HEK293T (cell line): ENCODE results near the gene PLXNB3.

ENCODE experiments used
- CTCF ChIA-PET: fragments of 350-600 bp; formaldehyde crosslinking; extraction: SDS; loops from one replicate; lab custom pipeline; 2021; ENCODE audit warnings: antibody characterized with exemption, inconsistent platforms; lab: Yijun Ruan, JAX
- POLR2A ChIA-PET: fragments of 350-600 bp; formaldehyde crosslinking; extraction: SDS; loops from one replicate; lab custom pipeline; 2020; ENCODE audit warnings: antibody characterized with exemption, inconsistent platforms; lab: Yijun Ruan, JAX
- DNase-seq: peaks from one replicate; pipeline ENCODE4 v3.0.0; 2012; ENCODE audit warnings: mixed read lengths; ENCODE audit errors: extremely low spot score
- ARNT ChIP-seq: fragments of 450-650 bp; IDR thresholded peaks from 2 replicates; pipeline ENCODE4 v1.6.1; 2017; ENCODE audit warnings: mild to moderate bottlenecking
- BHLHE40 ChIP-seq: fragments of 450-650 bp; IDR thresholded peaks from 2 replicates; pipeline ENCODE4 v1.6.1; 2016; ENCODE audit warnings: mild to moderate bottlenecking, moderate library complexity, borderline replicate concordance
- CTBP1 ChIP-seq: fragments of 450-650 bp; IDR thresholded peaks from 2 replicates; pipeline ENCODE4 v1.6.1; 2016; ENCODE audit warnings: borderline replicate concordance
- ELF4 ChIP-seq: fragments of 450-650 bp; IDR thresholded peaks from 2 replicates; pipeline ENCODE4 v1.6.1; 2017; ENCODE audit warnings: antibody characterized with exemption
- FOXA1 ChIP-seq: fragments of 450-650 bp; IDR thresholded peaks from 2 replicates; pipeline ENCODE4 v1.6.1; 2016; ENCODE audit warnings: mild to moderate bottlenecking
- FOXK2 ChIP-seq: fragments of 450-650 bp; IDR thresholded peaks from 2 replicates; pipeline ENCODE4 v1.6.1; 2016; ENCODE audit warnings: mild to moderate bottlenecking
- FOXM1 ChIP-seq: fragments of 450-650 bp; IDR thresholded peaks from 2 replicates; pipeline ENCODE4 v1.6.1; 2017; ENCODE audit warnings: mild to moderate bottlenecking, borderline replicate concordance
- HDGF ChIP-seq: fragments of 450-650 bp; IDR thresholded peaks from 2 replicates; pipeline ENCODE4 v1.6.1; 2017; ENCODE audit warnings: antibody characterized with exemption, borderline replicate concordance
- L3MBTL2 ChIP-seq: fragments of 450-650 bp; conservative IDR thresholded peaks from 2 replicates; pipeline ENCODE4 v1.6.1; 2016; ENCODE audit warnings: mild to moderate bottlenecking
- LEF1 ChIP-seq: fragments of 450-650 bp; IDR thresholded peaks from 2 replicates; pipeline ENCODE4 v1.6.1; 2017; ENCODE audit warnings: mild to moderate bottlenecking, borderline replicate concordance
- NFRKB ChIP-seq: fragments of 450-650 bp; IDR thresholded peaks from 2 replicates; pipeline ENCODE4 v1.6.1; 2016; ENCODE audit warnings: mild to moderate bottlenecking, moderate library complexity
- PKNOX1 ChIP-seq: fragments of 450-650 bp; IDR thresholded peaks from 2 replicates; pipeline ENCODE4 v1.6.1; 2016
- SP1 ChIP-seq: fragments of 450-650 bp; IDR thresholded peaks from 2 replicates; pipeline ENCODE4 v1.6.1; 2017
- SUZ12 ChIP-seq: fragments of 450-650 bp; IDR thresholded peaks from 2 replicates; pipeline ENCODE4 v1.6.1; 2016; ENCODE audit warnings: mild to moderate bottlenecking
- TARDBP ChIP-seq: fragments of 450-650 bp; IDR thresholded peaks from 2 replicates; pipeline ENCODE4 v1.6.1; 2016
- ZNF384 ChIP-seq: fragments of 450-650 bp; IDR thresholded peaks from 2 replicates; pipeline ENCODE4 v1.6.1; 2016

PLXNB3 gene

DNA sequence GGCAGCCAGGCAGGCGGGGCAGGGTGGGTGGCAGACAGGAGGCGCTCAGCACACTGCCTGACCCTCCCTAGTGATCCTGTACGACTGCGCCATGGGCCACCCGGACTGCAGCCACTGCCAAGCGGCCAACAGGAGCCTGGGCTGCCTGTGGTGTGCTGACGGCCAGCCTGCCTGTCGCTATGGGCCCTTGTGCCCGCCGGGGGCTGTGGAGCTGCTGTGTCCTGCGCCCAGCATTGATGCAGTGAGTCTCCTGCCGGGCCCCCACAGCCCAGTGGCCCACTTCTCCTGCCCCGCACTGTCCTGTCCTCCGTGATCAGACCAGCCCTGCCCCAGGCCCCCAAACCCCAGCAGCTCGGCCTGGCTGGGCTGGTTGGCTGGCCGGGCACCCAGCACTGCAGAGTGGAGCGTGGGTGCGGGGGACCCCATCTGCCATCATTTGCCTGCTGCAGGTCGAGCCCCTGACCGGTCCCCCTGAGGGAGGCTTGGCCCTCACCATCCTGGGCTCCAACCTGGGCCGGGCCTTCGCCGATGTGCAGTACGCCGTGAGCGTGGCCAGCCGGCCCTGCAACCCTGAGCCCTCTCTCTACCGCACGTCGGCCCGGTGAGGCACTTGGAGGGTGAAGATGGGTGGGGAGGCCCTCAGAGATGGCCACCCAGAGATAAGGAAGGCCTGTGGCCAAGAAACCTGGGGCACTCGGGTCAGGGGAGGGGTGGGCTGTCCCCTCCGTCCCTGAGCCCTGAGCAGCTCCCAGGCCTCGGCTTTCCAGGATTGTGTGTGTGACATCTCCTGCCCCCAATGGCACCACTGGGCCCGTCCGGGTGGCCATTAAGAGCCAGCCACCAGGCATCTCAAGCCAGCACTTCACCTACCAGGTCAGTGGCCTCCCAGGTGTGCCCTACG is 7.6 kb downstream of the PLXNB3 start:
- DNase-seq = no peak
- ChIA-PET CTCF (no interaction called here), POLR2A (no interaction called here)
- TF ChIP-seq SUZ12 (no peak), L3MBTL2 (no peak), LEF1 (no peak), BHLHE40 (no peak), FOXK2 (no peak), PKNOX1 (no peak), FOXM1 (no peak), ARNT (no peak)

DNA sequence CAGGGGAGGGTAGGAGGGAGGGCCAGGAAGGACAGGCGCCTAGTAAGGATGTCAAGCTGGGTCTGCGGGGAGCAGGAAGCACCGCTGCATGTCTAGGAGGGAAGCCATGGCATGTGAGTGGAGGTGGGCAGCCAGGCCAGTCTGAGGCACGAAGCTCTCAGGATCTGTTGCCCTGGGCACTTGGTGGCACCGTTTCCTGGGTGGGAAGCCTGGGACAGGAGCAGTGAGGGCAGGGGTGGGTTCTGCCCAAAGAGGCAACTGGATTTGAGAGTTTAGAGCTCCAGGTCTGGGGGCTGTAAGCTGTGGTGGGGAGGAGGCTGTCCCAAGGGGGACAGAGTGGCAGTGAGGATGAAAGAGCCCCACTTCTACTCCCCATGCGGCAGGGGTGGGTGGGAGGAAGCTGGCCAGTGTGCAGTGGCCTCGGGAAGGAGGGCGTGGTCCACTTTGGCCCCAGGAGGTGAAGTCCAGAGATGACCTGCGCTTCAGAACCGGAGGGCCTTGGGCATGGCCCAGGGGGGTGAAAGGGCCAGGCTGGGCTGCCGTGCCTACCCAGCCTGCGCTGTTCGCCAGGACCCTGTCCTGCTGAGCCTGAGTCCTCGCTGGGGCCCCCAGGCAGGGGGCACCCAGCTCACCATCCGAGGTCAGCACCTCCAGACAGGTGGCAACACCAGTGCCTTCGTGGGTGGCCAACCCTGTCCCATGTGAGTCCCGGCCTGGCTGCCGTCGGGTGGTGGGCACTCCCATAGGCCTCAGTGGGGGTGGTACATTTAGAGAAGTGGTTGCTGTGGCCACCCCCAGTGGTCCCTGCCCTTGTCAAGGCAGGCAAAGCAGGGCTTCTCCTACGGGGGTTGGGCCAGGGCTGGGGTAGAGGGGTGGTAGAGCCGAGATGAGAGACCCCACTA is 8.5 kb downstream of the PLXNB3 start:
- ChIA-PET POLR2A (no interaction called here), CTCF (no interaction called here)
- TF ChIP-seq FOXK2 = no peak
- no peak for TF ChIP-seq PKNOX1
- TF ChIP-seq BHLHE40 = no peak
- TF ChIP-seq HDGF = no peak
- TF ChIP-seq ARNT = no peak
- TF ChIP-seq LEF1 = no peak
- TF ChIP-seq FOXA1 = no peak
- no peak for TF ChIP-seq TARDBP
- no peak for TF ChIP-seq NFRKB
- no peak for TF ChIP-seq SUZ12
- TF ChIP-seq L3MBTL2 = no peak
- no peak for TF ChIP-seq ELF4
- no peak for TF ChIP-seq CTBP1
- no peak for TF ChIP-seq SP1
- TF ChIP-seq FOXM1 = no peak
- TF ChIP-seq ZNF384 = no peak
- no peak for DNase-seq

DNA sequence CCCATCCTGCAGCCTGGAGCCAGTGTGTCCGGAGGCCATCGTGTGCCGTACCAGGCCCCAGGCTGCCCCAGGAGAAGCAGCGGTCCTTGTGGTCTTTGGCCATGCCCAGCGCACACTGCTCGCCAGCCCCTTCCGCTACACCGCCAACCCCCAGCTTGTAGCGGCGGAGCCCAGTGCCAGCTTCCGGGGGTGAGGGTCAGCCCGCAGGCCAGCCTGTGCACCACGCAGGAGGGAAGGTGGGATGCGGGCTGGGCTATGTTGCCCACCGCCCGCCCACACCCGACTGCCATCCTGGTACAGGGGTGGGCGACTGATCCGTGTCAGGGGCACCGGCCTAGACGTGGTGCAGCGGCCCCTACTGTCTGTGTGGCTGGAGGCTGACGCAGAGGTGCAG is 9.2 kb downstream of the PLXNB3 start:
- no peak for TF ChIP-seq PKNOX1
- TF ChIP-seq ELF4 = no peak
- no peak for TF ChIP-seq FOXK2
- TF ChIP-seq NFRKB = no peak
- TF ChIP-seq SUZ12 = no peak
- no peak for TF ChIP-seq SP1
- no peak for TF ChIP-seq HDGF
- no peak for TF ChIP-seq FOXM1
- no peak for TF ChIP-seq ZNF384
- no peak for TF ChIP-seq BHLHE40
- no peak for TF ChIP-seq L3MBTL2
- POLR2A ChIA-PET = no interaction called here
- CTCF ChIA-PET = no interaction called here
- no peak for DNase-seq

DNA sequence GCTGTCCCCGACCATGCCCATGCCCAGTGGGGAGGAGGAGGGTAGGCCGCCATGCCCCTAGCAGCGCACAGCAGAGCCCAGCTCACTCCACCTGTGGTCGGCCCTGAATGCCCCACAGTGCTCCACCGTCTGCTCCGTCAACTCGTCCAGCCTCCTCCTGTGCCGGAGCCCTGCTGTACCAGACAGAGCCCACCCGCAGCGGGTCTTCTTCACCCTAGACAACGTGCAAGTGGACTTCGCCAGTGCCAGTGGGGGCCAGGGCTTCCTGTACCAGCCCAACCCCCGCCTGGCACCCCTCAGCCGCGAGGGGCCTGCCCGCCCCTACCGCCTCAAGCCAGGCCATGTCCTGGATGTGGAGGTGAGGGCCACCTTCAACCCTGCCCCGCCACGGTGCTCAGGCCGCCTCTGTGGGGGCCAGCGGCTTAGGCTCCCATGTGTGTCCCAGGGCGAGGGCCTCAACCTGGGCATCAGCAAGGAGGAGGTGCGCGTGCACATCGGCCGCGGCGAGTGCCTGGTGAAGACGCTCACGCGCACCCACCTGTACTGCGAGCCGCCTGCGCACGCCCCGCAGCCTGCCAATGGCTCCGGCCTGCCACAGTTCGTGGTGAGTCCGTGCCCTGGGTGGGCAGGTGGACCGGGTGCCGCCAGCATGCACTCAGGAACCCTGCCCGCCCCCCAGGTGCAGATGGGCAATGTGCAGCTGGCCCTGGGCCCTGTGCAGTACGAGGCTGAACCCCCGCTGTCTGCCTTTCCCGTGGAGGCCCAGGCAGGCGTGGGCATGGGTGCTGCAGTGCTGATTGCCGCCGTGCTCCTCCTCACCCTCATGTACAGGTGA is 9.9 kb downstream of the PLXNB3 start:
- CTCF ChIA-PET = no interaction called here
- POLR2A ChIA-PET = no interaction called here
- TF ChIP-seq SUZ12 = no peak
- no peak for TF ChIP-seq L3MBTL2
- TF ChIP-seq BHLHE40 = no peak
- TF ChIP-seq ZNF384 = no peak
- no peak for TF ChIP-seq LEF1
- no peak for TF ChIP-seq CTBP1
- no peak for TF ChIP-seq NFRKB
- TF ChIP-seq ARNT = no peak
- TF ChIP-seq FOXA1 = no peak
- TF ChIP-seq ELF4 = no peak
- no peak for TF ChIP-seq SP1
- no peak for TF ChIP-seq FOXM1
- TF ChIP-seq TARDBP = no peak
- TF ChIP-seq PKNOX1 = no peak
- TF ChIP-seq HDGF = no peak
- no peak for TF ChIP-seq FOXK2
- DNase-seq = no peak
